Measurements from ENCODE around the gene YY1AP1. TPM values are rescaled to one million over a fixed set of nuclear protein-coding genes. Genes with fewer than 3 reads are reported as not detected.
"Not testable (repeated sequence)": the region's sequence is repeated elsewhere in the genome, so short reads cannot be mapped to it uniquely, and the experiment has no call there.

The YY1AP1 gene
- total and polyA plus RNA-seq, 2 experiments from 2014 or later: 42.0 to 44.7 TPM

DNA sequence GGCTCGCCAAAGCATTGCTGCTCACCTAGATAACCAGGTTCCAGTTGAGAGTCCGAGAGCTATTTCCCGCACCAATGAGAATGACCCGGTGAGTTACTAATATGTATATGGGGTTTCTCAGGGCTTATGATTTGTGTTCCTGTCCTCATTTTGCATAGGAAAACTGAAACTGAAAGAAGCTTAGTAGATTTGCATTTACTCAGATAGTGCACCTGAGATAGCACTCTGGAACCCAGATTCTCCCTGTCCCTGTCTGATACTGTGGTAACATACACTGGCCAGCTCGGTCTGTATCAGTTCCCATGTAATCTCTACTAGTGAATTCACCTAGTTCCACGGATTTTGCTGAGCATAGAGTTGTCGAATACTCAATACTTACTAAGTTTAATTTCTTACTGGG, 28.5 kb upstream of the YY1AP1 start:
- TF ChIP-seq, protein P1, sequence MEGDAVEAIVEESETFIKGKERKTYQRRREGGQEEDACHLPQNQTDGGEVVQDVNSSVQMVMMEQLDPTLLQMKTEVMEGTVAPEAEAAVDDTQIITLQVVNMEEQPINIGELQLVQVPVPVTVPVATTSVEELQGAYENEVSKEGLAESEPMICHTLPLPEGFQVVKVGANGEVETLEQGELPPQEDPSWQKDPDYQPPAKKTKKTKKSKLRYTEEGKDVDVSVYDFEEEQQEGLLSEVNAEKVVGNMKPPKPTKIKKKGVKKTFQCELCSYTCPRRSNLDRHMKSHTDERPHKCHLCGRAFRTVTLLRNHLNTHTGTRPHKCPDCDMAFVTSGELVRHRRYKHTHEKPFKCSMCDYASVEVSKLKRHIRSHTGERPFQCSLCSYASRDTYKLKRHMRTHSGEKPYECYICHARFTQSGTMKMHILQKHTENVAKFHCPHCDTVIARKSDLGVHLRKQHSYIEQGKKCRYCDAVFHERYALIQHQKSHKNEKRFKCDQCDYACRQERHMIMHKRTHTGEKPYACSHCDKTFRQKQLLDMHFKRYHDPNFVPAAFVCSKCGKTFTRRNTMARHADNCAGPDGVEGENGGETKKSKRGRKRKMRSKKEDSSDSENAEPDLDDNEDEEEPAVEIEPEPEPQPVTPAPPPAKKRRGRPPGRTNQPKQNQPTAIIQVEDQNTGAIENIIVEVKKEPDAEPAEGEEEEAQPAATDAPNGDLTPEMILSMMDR (IDR thresholded peaks at IDR 0.05; ENCODE audit: low read depth, low read length): no peak
- H3K4me3 ChIP-seq: no peak overlapping the region
- H3K27ac ChIP-seq: no peak overlapping the region
- peaks cover 5% of the 10 kb centered on the region for H3K36me3 ChIP-seq
- H3K4me1 ChIP-seq (ENCODE audit: low read depth): no peaks in the 10 kb centered on the region
- H3K9me3 ChIP-seq (ENCODE audit: low read depth): no peaks in the 10 kb centered on the region
- DNase-seq (ENCODE audit: low read depth in 1 of 2, low spot score in 1 of 2): no peak
- no peaks in the 10 kb centered on the region for H3K27me3 ChIP-seq

DNA sequence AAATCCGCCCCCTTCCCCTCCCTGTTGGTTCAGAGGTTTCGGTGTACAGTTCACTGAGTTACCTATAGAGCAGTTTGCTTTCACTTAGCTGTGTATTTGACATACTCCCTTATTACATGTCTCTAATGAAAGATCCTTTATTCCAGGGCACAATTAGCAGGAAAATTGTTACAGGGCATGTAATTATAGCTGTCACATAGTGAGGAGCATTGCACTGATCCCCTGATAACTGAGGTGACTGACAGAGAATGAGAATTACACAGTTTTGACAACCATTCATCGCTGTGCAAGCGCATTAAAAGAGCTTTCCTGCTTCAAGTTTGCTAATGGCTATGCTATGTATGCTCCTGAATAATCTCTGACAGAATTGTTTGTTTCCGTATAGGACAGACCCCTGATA, 27.2 kb upstream of the YY1AP1 start:
- no peaks in the 10 kb centered on the region for H3K9me3 ChIP-seq (ENCODE audit: low read depth)
- DNase-seq (ENCODE audit: low read depth in 1 of 2, low spot score in 1 of 2): no peak
- TF ChIP-seq, protein P1 (IDR thresholded peaks at IDR 0.05; ENCODE audit: low read depth, low read length): no peak
- H3K4me3 ChIP-seq: no peak overlapping the region
- no peaks in the 10 kb centered on the region for H3K4me1 ChIP-seq (ENCODE audit: low read depth)
- no peak overlapping the region for H3K27ac ChIP-seq
- peaks cover 2% of the 10 kb centered on the region for H3K36me3 ChIP-seq
- H3K27me3 ChIP-seq: no peaks in the 10 kb centered on the region

DNA sequence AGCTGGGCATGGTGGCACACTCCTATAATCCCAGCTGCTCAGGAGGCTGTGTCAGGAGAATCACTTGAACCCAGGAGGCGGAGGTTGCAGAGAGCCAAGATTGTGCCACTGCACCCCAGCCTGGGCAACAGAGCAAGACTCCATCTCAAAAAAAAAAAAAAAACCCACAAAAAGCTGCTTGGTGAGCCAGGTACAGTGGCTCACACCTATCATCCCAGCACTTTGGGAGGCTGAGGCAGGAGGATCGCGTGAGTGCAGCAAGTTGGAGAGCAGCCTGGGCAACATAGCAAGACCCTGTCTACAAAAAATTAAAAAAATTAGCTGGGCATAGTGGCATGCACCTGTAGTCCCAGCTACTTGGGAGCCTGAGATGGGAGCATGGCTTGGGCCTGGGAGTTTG, 26.5 kb upstream of the YY1AP1 start:
- not testable (repeated sequence) for H3K27me3 ChIP-seq; H3K27ac ChIP-seq; DNase-seq (ENCODE audit: low read depth in 1 of 2, low spot score in 1 of 2); H3K4me3 ChIP-seq; H3K9me3 ChIP-seq (ENCODE audit: low read depth); H3K4me1 ChIP-seq (ENCODE audit: low read depth); H3K36me3 ChIP-seq

DNA sequence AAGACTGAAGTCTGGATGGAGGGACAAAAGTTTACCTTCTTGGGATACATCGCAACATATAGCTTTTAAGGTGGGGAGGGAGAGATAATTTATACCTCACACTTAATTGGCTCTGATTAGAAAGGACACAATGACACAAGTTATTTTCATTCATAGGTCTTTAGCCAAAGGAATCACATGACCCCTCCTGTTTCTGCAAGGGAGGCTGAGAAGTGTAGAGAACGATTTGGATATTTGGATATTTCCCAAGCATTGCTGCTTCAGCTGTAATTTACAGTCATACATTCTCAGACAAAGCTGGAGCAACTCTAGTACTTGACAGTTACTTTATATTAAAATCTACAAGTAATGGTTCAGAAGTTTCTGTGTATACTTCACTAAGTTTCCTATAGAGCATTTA, 24.5 kb upstream of the YY1AP1 start:
- H3K4me1 ChIP-seq (ENCODE audit: low read depth): no peaks in the 10 kb centered on the region
- no peaks in the 10 kb centered on the region for H3K27me3 ChIP-seq
- no peak overlapping the region for H3K27ac ChIP-seq
- peaks cover 3% of the 10 kb centered on the region for H3K36me3 ChIP-seq
- DNase-seq (ENCODE audit: low read depth in 1 of 2, low spot score in 1 of 2): no peak
- no peaks in the 10 kb centered on the region for H3K9me3 ChIP-seq (ENCODE audit: low read depth)
- H3K4me3 ChIP-seq: no peak overlapping the region
- TF ChIP-seq, protein P1 (IDR thresholded peaks at IDR 0.05; ENCODE audit: low read depth, low read length): no peak

DNA sequence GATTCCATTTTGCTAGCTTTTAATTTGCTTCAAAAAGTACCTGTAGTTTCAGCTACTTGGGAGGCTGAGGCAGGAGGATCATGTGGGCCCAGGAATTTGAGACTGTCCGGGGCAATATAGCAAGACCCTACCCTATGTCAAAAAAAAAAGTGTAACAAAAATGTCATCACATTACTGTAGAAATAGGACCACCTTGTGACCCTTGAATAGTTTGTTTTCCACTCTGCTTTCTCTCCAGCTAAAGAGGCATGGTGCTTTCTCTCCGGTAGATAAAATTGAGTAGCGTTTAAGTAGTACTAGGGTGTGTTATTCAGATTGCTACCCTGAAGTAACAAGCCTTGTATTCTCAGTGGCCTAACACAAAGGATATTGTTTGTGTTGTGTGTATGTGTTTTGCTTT, 24.1 kb upstream of the YY1AP1 start:
- not testable (repeated sequence) for H3K27ac ChIP-seq; H3K4me3 ChIP-seq; H3K9me3 ChIP-seq (ENCODE audit: low read depth); H3K4me1 ChIP-seq (ENCODE audit: low read depth); DNase-seq (ENCODE audit: low read depth in 1 of 2, low spot score in 1 of 2); H3K27me3 ChIP-seq; H3K36me3 ChIP-seq

DNA sequence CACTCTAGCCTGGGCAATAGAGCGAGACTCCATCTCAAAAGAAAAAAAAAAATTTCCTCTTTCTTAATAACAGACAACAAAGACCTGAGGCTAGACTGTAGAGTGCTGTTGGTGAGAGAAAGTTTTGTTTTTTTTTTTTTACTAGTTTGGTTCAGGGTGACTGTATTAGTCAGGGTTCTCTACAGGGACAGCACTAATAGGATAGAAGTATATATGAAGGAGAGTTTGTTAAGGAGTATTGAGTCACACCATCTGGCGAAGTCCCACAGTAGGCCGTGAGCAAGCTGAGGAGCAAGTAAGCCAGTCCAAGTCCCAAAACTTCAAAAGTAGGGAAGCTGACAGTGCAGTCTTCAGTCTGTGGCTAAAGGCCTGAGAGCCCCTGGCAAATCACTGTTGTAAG, 22.9 kb upstream of the YY1AP1 start:
- DNase-seq (ENCODE audit: low read depth in 1 of 2, low spot score in 1 of 2); H3K36me3 ChIP-seq; H3K27ac ChIP-seq; H3K4me1 ChIP-seq (ENCODE audit: low read depth); H3K27me3 ChIP-seq; H3K9me3 ChIP-seq (ENCODE audit: low read depth); H3K4me3 ChIP-seq: not testable (repeated sequence)

DNA sequence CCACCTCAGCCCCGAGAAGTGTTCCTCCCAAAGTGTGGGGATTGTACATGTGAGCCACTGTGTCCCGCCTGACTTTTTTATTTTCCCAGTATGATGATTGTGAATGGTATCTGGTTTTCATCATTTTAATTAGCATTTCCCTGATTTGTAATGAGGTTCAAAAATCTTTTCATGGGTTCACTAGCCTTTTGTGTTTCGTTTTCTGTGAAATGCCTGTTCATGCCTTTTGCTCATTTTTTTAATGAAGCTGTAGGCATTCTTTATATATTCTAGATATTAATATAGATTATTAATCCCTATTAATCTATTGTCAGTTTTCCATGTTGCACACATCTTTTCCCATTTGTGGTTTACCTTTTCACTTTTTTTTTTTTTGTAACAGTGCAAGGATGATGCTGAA, 20.8 kb upstream of the YY1AP1 start:
- DNase-seq (ENCODE audit: low read depth in 1 of 2, low spot score in 1 of 2): no peak
- TF ChIP-seq, protein P1 (IDR thresholded peaks at IDR 0.05; ENCODE audit: low read depth, low read length): no peak
- peaks cover 3% of the 10 kb centered on the region for H3K36me3 ChIP-seq
- H3K9me3 ChIP-seq (ENCODE audit: low read depth): no peaks in the 10 kb centered on the region
- no peaks in the 10 kb centered on the region for H3K4me1 ChIP-seq (ENCODE audit: low read depth)
- H3K27ac ChIP-seq: no peak overlapping the region
- H3K4me3 ChIP-seq: no peak overlapping the region
- H3K27me3 ChIP-seq: no peaks in the 10 kb centered on the region
